HepG2 (cell line): ENCODE data around the gene CALD1.

ENCODE experiments used
- AHR ChIP-seq: IDR thresholded peaks from 2 replicates; pipeline ENCODE4 v1.6.1; 2018; ENCODE audit warnings: missing genetic modification reagents, missing compliant biosample characterization
- ARNTL ChIP-seq: sonication (generic); formaldehyde crosslinking; IDR thresholded peaks from 2 replicates; pipeline ENCODE4 v1.4.0; 2020; ENCODE audit warnings: mild to moderate bottlenecking, missing genetic modification reagents
- POLR2A ChIP-seq, 2 experiments: IDR thresholded peaks; 2 replicates each; pipeline ENCODE4 v1.6.1; 2011; ENCODE audit warnings: low read depth in 2 of 2, low read length in 2 of 2, mild to moderate bottlenecking in 1 of 2, moderate library complexity in 1 of 2; ENCODE audit not compliant: insufficient read depth in 1 of 2
- POLR2AphosphoS5 ChIP-seq: IDR thresholded peaks from 2 replicates; pipeline ENCODE4 v1.6.1; 2012; ENCODE audit warnings: low read depth, low read length
- SMAD9 ChIP-seq: sonication (generic); formaldehyde crosslinking; IDR thresholded peaks from 2 replicates; pipeline ENCODE4 v1.5.1; 2020; ENCODE audit warnings: mild to moderate bottlenecking, missing genetic modification reagents
- ZBTB21 ChIP-seq: sonication (generic); formaldehyde crosslinking; IDR thresholded peaks from 2 replicates; pipeline ENCODE4 v1.4.0; 2020; ENCODE audit warnings: missing genetic modification reagents
- ZNF775 ChIP-seq: sonication (generic); formaldehyde crosslinking; IDR thresholded peaks from 2 replicates; pipeline ENCODE4 v1.4.0; 2020; ENCODE audit warnings: missing genetic modification reagents, mild to moderate bottlenecking, moderate library complexity, borderline replicate concordance
- ZNF781 ChIP-seq: sonication (generic); formaldehyde crosslinking; IDR thresholded peaks from 2 replicates; pipeline ENCODE4 v1.5.1; 2020; ENCODE audit warnings: borderline replicate concordance, mild to moderate bottlenecking, missing genetic modification reagents; ENCODE audit errors: not compliant biosample characterization
- TF ChIP-seq, protein P1 (sequence below): IDR thresholded peaks from 2 replicates; pipeline ENCODE4 v1.6.1; 2012; ENCODE audit warnings: inconsistent platforms
- TF ChIP-seq, protein P2 (sequence below): sonication (generic); formaldehyde crosslinking; IDR thresholded peaks from 2 replicates; pipeline ENCODE4 v1.5.0; 2020; ENCODE audit warnings: mild to moderate bottlenecking, missing genetic modification reagents, moderate library complexity
- TF ChIP-seq, protein P3 (sequence below): sonication (generic); formaldehyde crosslinking; IDR thresholded peaks from 2 replicates; pipeline ENCODE4 v1.5.1; 2020; ENCODE audit warnings: mild to moderate bottlenecking, missing genetic modification reagents, moderate library complexity
- TF ChIP-seq, protein P4 (sequence below): sonication (generic); formaldehyde crosslinking; IDR thresholded peaks from 2 replicates; pipeline ENCODE4 v1.4.0; 2020; ENCODE audit warnings: missing genetic modification reagents
- TF ChIP-seq, protein P5 (sequence below): sonication (generic); formaldehyde crosslinking; IDR thresholded peaks from 2 replicates; pipeline ENCODE4 v1.8.1; 2023; ENCODE audit warnings: missing genetic modification reagents, inconsistent platforms, borderline replicate concordance
- TF ChIP-seq, protein P6 (sequence below): IDR thresholded peaks from 2 replicates; pipeline ENCODE4 v1.6.1; 2018; ENCODE audit warnings: missing genetic modification reagents

- TF ChIP-seq, protein P1, sequence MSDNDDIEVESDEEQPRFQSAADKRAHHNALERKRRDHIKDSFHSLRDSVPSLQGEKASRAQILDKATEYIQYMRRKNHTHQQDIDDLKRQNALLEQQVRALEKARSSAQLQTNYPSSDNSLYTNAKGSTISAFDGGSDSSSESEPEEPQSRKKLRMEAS, result no peak
- TF ChIP-seq, protein P2, sequence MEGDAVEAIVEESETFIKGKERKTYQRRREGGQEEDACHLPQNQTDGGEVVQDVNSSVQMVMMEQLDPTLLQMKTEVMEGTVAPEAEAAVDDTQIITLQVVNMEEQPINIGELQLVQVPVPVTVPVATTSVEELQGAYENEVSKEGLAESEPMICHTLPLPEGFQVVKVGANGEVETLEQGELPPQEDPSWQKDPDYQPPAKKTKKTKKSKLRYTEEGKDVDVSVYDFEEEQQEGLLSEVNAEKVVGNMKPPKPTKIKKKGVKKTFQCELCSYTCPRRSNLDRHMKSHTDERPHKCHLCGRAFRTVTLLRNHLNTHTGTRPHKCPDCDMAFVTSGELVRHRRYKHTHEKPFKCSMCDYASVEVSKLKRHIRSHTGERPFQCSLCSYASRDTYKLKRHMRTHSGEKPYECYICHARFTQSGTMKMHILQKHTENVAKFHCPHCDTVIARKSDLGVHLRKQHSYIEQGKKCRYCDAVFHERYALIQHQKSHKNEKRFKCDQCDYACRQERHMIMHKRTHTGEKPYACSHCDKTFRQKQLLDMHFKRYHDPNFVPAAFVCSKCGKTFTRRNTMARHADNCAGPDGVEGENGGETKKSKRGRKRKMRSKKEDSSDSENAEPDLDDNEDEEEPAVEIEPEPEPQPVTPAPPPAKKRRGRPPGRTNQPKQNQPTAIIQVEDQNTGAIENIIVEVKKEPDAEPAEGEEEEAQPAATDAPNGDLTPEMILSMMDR, result no peak
- no peak for TF ChIP-seq POLR2AphosphoS5
- TF ChIP-seq, protein P3, sequence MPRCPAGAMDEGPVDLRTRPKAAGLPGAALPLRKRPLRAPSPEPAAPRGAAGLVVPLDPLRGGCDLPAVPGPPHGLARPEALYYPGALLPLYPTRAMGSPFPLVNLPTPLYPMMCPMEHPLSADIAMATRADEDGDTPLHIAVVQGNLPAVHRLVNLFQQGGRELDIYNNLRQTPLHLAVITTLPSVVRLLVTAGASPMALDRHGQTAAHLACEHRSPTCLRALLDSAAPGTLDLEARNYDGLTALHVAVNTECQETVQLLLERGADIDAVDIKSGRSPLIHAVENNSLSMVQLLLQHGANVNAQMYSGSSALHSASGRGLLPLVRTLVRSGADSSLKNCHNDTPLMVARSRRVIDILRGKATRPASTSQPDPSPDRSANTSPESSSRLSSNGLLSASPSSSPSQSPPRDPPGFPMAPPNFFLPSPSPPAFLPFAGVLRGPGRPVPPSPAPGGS (CRISPR knock-in tag), result no peak
- TF ChIP-seq, protein P4, sequence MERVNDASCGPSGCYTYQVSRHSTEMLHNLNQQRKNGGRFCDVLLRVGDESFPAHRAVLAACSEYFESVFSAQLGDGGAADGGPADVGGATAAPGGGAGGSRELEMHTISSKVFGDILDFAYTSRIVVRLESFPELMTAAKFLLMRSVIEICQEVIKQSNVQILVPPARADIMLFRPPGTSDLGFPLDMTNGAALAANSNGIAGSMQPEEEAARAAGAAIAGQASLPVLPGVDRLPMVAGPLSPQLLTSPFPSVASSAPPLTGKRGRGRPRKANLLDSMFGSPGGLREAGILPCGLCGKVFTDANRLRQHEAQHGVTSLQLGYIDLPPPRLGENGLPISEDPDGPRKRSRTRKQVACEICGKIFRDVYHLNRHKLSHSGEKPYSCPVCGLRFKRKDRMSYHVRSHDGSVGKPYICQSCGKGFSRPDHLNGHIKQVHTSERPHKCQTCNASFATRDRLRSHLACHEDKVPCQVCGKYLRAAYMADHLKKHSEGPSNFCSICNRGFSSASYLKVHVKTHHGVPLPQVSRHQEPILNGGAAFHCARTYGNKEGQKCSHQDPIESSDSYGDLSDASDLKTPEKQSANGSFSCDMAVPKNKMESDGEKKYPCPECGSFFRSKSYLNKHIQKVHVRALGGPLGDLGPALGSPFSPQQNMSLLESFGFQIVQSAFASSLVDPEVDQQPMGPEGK (CRISPR knock-in tag), result no peak
- TF ChIP-seq ZNF781 (CRISPR knock-in tag), result no peak
- TF ChIP-seq ZBTB21 (CRISPR knock-in tag), result no peak
- no peak for TF ChIP-seq ZNF775 (CRISPR knock-in tag)
- no peak for TF ChIP-seq POLR2A (IDR thresholded peaks at IDR 0.05; ENCODE audit: insufficient read depth in 1 of 2, low read depth in 2 of 2, low read length in 2 of 2)
- TF ChIP-seq, protein P5, sequence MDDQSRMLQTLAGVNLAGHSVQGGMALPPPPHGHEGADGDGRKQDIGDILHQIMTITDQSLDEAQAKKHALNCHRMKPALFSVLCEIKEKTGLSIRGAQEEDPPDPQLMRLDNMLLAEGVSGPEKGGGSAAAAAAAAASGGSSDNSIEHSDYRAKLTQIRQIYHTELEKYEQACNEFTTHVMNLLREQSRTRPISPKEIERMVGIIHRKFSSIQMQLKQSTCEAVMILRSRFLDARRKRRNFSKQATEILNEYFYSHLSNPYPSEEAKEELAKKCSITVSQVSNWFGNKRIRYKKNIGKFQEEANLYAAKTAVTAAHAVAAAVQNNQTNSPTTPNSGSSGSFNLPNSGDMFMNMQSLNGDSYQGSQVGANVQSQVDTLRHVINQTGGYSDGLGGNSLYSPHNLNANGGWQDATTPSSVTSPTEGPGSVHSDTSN (CRISPR knock-in tag), result no peak
- no peak for TF ChIP-seq ARNTL (CRISPR knock-in tag)
- TF ChIP-seq SMAD9, result no peak
- TF ChIP-seq, protein P6, sequence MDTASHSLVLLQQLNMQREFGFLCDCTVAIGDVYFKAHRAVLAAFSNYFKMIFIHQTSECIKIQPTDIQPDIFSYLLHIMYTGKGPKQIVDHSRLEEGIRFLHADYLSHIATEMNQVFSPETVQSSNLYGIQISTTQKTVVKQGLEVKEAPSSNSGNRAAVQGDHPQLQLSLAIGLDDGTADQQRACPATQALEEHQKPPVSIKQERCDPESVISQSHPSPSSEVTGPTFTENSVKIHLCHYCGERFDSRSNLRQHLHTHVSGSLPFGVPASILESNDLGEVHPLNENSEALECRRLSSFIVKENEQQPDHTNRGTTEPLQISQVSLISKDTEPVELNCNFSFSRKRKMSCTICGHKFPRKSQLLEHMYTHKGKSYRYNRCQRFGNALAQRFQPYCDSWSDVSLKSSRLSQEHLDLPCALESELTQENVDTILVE (CRISPR knock-in tag), result no peak
- no peak for TF ChIP-seq AHR (CRISPR knock-in tag)
Observed at GRCh38 chr7:134932707-134933370, 153.4 kb downstream of the CALD1 start.
